OCI-LY1 (cell line): ENCODE measurements around the gene ASTN1.

Experiments used
- CTCF ChIP-seq: fragments of 200-600 bp; sonication (generic), shearing (Covaris generic); IDR thresholded peaks from 2 replicates; pipeline ENCODE4 v1.5.1; 2017; ENCODE audit warnings: mild to moderate bottlenecking, antibody characterized with exemption, low read length, moderate library complexity, mixed read lengths
- EZH2 ChIP-seq: fragments of 200-600 bp; sonication (generic), shearing (Covaris generic); IDR thresholded peaks from 2 replicates; pipeline ENCODE4 v1.8.0; 2017; ENCODE audit warnings: borderline replicate concordance, mixed run types, mild to moderate bottlenecking, antibody characterized with exemption, low read length, moderate library complexity, mixed read lengths

GRCh38 chr1:177008653-177009052 lies 155.9 kb downstream of the ASTN1 start:
- TF ChIP-seq CTCF (no peak), EZH2 (no peak)
